K562 (cell line): ENCODE data around the gene ACRV1. TPM values are rescaled to one million over a fixed set of nuclear protein-coding genes. Genes with fewer than 3 reads are reported as not detected.

Source experiments
- CHD2 ChIP-seq: IDR thresholded peaks from 2 replicates; pipeline ENCODE4 v1.6.1; 2011; ENCODE audit warnings: low read depth, low read length
- DNMT1 ChIP-seq: fragments of 450-650 bp; IDR thresholded peaks from 2 replicates; pipeline ENCODE4 v1.6.1; 2016; ENCODE audit warnings: antibody characterized with exemption, mild to moderate bottlenecking
- EHMT2 ChIP-seq: fragments of 450-650 bp; IDR thresholded peaks from 2 replicates; pipeline ENCODE4 v1.6.1; 2018; ENCODE audit warnings: antibody characterized with exemption
- GTF3C2 ChIP-seq: IDR thresholded peaks from 3 replicates; pipeline ENCODE4 v1.6.1; 2011; ENCODE audit warnings: borderline replicate concordance, mild to moderate bottlenecking, moderate library complexity; ENCODE audit not compliant: insufficient read length; ENCODE audit errors: extremely low read depth
- HDAC2 ChIP-seq: fragments of 450-650 bp; IDR thresholded peaks from 2 replicates; pipeline ENCODE4 v1.6.1; 2016; ENCODE audit warnings: mild to moderate bottlenecking
- HOMEZ ChIP-seq: fragments of 250-450 bp; sonication (Bioruptor Pico); IDR thresholded peaks from 2 replicates; pipeline ENCODE4 v1.4.0; 2020; ENCODE audit warnings: mild to moderate bottlenecking, moderate library complexity
- KDM1A ChIP-seq, 2 experiments: fragments of 450-650 bp; IDR thresholded peaks; 2 replicates each; pipeline ENCODE4 v1.6.1; 2016; ENCODE audit warnings: mild to moderate bottlenecking in 2 of 2
- KDM5B ChIP-seq: fragments of 200-600 bp; sonication (generic); IDR thresholded peaks from 2 replicates; pipeline ENCODE4 v1.6.1; 2012; ENCODE audit warnings: low read depth, mild to moderate bottlenecking, moderate library complexity, low read length, control low read depth, inconsistent platforms; ENCODE audit not compliant: insufficient replicate concordance
- MED1 ChIP-seq: sonication (generic); formaldehyde crosslinking; IDR thresholded peaks from 2 replicates; pipeline ENCODE4 v1.8.1; 2023; ENCODE audit warnings: missing genetic modification reagents, borderline replicate concordance
- NELFE ChIP-seq: IDR thresholded peaks from 2 replicates; pipeline ENCODE4 v1.6.1; 2011; ENCODE audit warnings: mild to moderate bottlenecking; ENCODE audit not compliant: insufficient read depth, insufficient read length
- NKRF ChIP-seq: fragments of 450-650 bp; IDR thresholded peaks from 2 replicates; pipeline ENCODE4 v1.6.1; 2016; ENCODE audit warnings: borderline replicate concordance
- NR4A1 ChIP-seq, 2 experiments: fragments of 250-450 bp in 1 of 2; fragments of 450-650 bp in 1 of 2; sonication (Bioruptor Pico) in 1 of 2; IDR thresholded peaks; 2 replicates each; pipeline versions ENCODE4 v1.4.0 to v1.6.1; 2016 to 2020; ENCODE audit warnings: mild to moderate bottlenecking in 2 of 2, missing compliant biosample characterization in 1 of 2, missing genetic modification characterization in 1 of 2, moderate library complexity in 1 of 2
- PBX2 ChIP-seq, 2 experiments: IDR thresholded peaks in 1 of 2; conservative IDR thresholded peaks in 1 of 2; 2 replicates each; pipeline ENCODE4 v1.6.1; 2016; ENCODE audit warnings: low read depth in 2 of 2, mild to moderate bottlenecking in 1 of 2, missing compliant biosample characterization in 1 of 2, missing genetic modification characterization in 1 of 2, moderate library complexity in 1 of 2
- PHB2 ChIP-seq: fragments of 450-650 bp; IDR thresholded peaks from 2 replicates; pipeline ENCODE4 v1.6.1; 2017; ENCODE audit warnings: low read depth
- RNF2 ChIP-seq: sonication (generic); IDR thresholded peaks from 2 replicates; pipeline ENCODE4 v1.6.1; 2016
- SMARCE1 ChIP-seq: fragments of 450-650 bp; IDR thresholded peaks from 2 replicates; pipeline ENCODE4 v1.7.1; 2016; ENCODE audit warnings: mild to moderate bottlenecking
- ZNF12 ChIP-seq: sonication (generic); formaldehyde crosslinking; IDR thresholded peaks from 2 replicates; pipeline ENCODE4 v1.4.0; 2020; ENCODE audit warnings: mild to moderate bottlenecking, missing genetic modification reagents
- ZNF384 ChIP-seq: IDR thresholded peaks from 2 replicates; pipeline ENCODE4 v1.6.1; 2012; ENCODE audit warnings: low read depth, low read length, improper control_type of control experiment
- ZNF79 ChIP-seq: fragments of 250-450 bp; sonication (Bioruptor Pico); IDR thresholded peaks from 2 replicates; pipeline ENCODE4 v1.4.0; 2020; ENCODE audit warnings: low read depth, mild to moderate bottlenecking, moderate library complexity
- polyA plus RNA-seq, 8 experiments: library from polyadenylated mRNA; depleted of rRNA in 4 of 8; stranded (reverse) in 5 of 8; unstranded in 3 of 8; fragments of >200 nt; fragmentation: Nextera tagmentation in 2 of 8; fragmentation: Illumina TruSeq in 1 of 8; extraction: Ambion mirVana in 2 of 8; extraction: Trizol in 1 of 8; gene quantifications; 2 replicates each; pipeline versions ENCODE4 v1.2.1 to v1.2.3, GENCODE V29; 2011 to 2014; ENCODE audit warnings: inconsistent platforms in 1 of 8, missing spikeins in 1 of 8
- total RNA-seq, 7 experiments: library from RNA; depleted of rRNA in 6 of 7; stranded (reverse); fragments of >200 nt in 6 of 7; fragmentation: Illumina TruSeq in 2 of 7; extraction: Trizol in 2 of 7; gene quantifications; 2 replicates each; pipeline versions ENCODE4 v1.2.1 to v1.2.3, GENCODE V29; 2011 to 2021; ENCODE audit warnings: low replicate concordance in 1 of 7

Gene ACRV1
- total and polyA plus RNA-seq, 9 of the 15 experiments (the other 6 are each of a cell fraction or from before 2014, with no cell fraction given): 0.22 to 0.25 TPM; not detected in 7

- TF ChIP-seq DNMT1: peak; percentile 90; the same call in 1 of the 2 replicates
- TF ChIP-seq ZNF12 (CRISPR knock-in tag): no peak
- TF ChIP-seq ZNF79 (CRISPR knock-in tag): no peak
- TF ChIP-seq HOMEZ (CRISPR knock-in tag): no peak
- no peak for TF ChIP-seq ZNF384
- TF ChIP-seq CHD2: no peak; the same call in 1 of the 2 replicates
- TF ChIP-seq PHB2: no peak; the same call in 1 of the 2 replicates
- TF ChIP-seq KDM5B: peak; percentile 87
- peak; percentile 43; the same call in 1 of the 2 replicates for TF ChIP-seq EHMT2
- TF ChIP-seq KDM1A (IDR thresholded peaks at IDR 0.05): no peak
- peak; percentile 94 for TF ChIP-seq NKRF
- TF ChIP-seq PBX2 (CRISPR knock-in tag; IDR thresholded peaks at IDR 0.05; ENCODE audit: low read depth): no peak
- no peak for TF ChIP-seq PBX2 (tag; conservative IDR thresholded peaks at IDR 0.05; ENCODE audit: low read depth)
- no peak for TF ChIP-seq GTF3C2
- no peak; the same call in 1 of the 2 replicates for TF ChIP-seq RNF2
- TF ChIP-seq NELFE: no peak
- no peak for TF ChIP-seq NR4A1 (CRISPR knock-in tag; IDR thresholded peaks at IDR 0.05)
- 0 out of 2 replicates have a peak, but pooled peaks have one; percentile 26 for TF ChIP-seq NR4A1 (tag; IDR thresholded peaks at IDR 0.05)
- TF ChIP-seq MED1 (CRISPR knock-in tag): no peak
- TF ChIP-seq HDAC2: peak; percentile 76; the same call in 1 of the 2 replicates
- TF ChIP-seq SMARCE1: peak; percentile 12; the same call in 1 of the 2 replicates
Observed at GRCh38 chr11:125625630-125626287, 54.9 kb downstream of the ACRV1 start (continued).
